Fibroblast of skin of right quadriceps (primary cell): Measurements from ENCODE around the gene SNRNP27.
"Not testable (repeated sequence)": the region's sequence is repeated elsewhere in the genome, so short reads cannot be mapped to it uniquely, and the experiment has no call there.

Experiments used
- DNase-seq: peaks from one replicate; pipeline ENCODE4 v3.0.0-alpha.2; 2013

The SNRNP27 gene

GRCh38 chr2:69947325-69947931, 53.7 kb downstream of the SNRNP27 start:
- DNase-seq: no peak

GRCh38 chr2:69948032-69948962, 54.5 kb downstream of the SNRNP27 start:
- DNase-seq: no peak

GRCh38 chr2:69948963-69949645, 55.3 kb downstream of the SNRNP27 start:
- no peak for DNase-seq

GRCh38 chr2:69950241-69950640, 56.5 kb downstream of the SNRNP27 start:
- DNase-seq: peak; percentile 17

GRCh38 chr2:69950671-69951070, 56.9 kb downstream of the SNRNP27 start:
- DNase-seq: not testable (repeated sequence)

- DNase-seq: no peak
These were observed 58.8 kb downstream of the SNRNP27 start for GRCh38 chr2:69952336-69953115.

GRCh38 chr2:69954084-69954483, 60.3 kb downstream of the SNRNP27 start:
- no peak for DNase-seq
